CD4-positive, alpha-beta T cell treated with Interleukin-12 subunit alpha and Interleukin-12 subunit beta, for 1 hour (primary cell): ENCODE measurements around the gene PPP1R3F.
A peak's percentile ranks its signal among the peaks of the same experiment; 100 is the strongest.
"Not testable (repeated sequence)": the region's sequence is repeated elsewhere in the genome, so short reads cannot be mapped to it uniquely, and the experiment has no call there.

ENCODE experiments used
- DNase-seq: peaks from one replicate; pipeline ENCODE4 v3.0.0-alpha.2; 2020

The PPP1R3F gene

DNA sequence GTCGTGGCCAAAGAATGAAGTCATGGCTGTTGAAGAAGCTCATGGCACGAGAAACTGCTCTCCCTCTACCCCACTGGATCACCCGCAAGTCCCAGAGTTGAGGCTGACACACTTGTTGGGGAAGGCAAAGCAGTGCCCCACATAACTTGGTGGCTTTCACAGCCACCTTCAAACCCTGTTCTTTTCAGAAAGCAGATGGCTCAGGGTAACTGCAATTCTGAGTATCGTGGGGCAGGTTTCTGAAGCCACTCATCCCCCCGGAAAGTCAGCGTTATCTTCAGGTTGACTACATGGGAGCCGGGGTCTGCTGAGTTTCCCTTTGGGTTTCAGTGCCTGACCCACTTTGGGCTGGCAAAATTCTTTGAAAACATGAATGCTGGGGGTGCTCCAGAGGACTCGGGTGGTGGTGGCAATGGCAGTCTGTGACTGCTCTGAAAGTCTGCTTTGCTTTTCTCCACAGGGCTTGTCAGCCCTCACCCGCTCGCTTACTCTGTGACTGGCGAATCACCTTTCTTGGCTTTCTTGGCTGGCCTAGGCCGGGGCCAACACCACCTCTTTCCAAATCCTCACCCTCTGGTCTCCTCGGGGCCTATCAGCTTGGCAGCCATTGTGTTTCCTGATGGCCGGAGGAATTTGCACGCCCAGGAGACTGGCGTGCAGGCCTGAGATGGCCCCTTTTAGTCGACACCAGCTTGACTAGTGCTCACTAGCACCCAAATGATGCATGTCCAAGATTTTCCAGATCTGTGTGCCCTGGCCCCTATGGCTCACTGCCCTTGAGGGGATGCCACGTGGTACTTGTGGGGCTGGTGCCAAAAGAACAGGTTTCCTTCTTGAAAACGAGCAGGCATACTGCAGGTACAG is 7.3 kb downstream of the PPP1R3F start:
- DNase-seq: no peak

- no peak for DNase-seq
These were observed 7.9 kb downstream of the PPP1R3F start for GRCh38 chrX:49277535-49277830.

GRCh38 chrX:49278081-49278480 is 8.5 kb downstream of the PPP1R3F start:
- no peak for DNase-seq

DNA sequence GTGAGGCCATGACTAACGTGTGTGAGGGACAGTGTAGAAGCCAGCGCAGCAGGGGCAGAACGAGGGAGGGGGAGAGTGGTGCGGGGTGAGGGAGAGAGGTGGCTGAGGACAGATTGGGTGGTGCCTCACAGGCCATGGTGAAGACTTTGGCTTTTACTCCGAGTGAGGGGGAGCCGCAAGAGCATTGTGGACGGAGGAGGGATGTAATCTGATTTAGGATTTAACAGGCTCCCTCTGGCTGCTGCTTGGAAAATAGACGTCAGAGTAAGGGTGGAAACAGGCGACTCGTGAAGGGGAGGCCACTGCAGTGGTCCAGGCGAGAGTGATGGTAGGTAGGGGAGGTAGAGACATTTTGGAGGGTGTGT is 13.0 kb downstream of the PPP1R3F start:
- no peak for DNase-seq

GRCh38 chrX:49284212-49284611 is 14.6 kb downstream of the PPP1R3F start:
- DNase-seq: no peak

DNA sequence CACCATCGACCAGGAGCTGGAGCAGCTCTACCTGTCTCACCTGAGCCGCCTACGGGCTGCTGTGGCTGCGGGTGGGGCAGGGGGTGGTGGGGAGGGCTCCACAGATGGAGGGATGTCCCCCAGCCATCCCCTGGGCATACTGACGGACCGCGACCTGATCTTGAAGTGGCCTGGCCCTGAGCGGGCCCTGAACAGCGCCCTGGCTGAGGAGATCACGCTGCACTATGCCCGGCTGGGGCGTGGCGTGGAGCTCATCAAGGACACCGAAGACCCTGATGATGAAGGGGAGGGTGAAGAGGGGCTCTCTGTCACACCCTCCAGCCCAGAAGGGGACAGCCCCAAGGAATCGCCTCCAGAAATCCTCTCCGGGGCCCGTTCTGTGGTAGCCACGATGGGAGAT is 16.5 kb downstream of the PPP1R3F start:
- no peak for DNase-seq

- no peak for DNase-seq
These were observed 17.0 kb downstream of the PPP1R3F start for GRCh38 chrX:49286581-49286980.

- DNase-seq: no peak
These were observed 18.1 kb downstream of the PPP1R3F start for GRCh38 chrX:49287665-49288064.

DNA sequence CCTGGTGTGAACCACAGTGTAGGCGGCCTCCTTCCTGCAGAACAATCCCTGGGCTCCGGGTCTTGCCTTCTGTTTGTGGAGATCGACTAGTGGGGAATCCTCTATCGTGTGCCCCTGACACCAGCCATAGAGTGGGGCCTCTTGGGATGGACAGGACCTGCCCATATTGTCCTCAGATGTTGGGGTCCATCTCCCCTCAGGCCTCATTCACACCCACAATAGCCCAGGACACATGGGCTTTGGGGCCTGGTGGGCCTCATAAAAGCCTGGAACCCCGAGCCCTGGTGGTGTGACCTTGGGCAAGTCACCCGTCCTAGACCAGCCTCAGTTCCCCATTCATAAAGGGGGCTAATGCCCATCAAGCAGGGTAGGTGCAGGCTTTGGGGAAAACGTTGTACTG is 20.6 kb downstream of the PPP1R3F start:
- DNase-seq: no peak

GRCh38 chrX:49291615-49292337 is 22.2 kb downstream of the PPP1R3F start:
- DNase-seq: peak; percentile 67

DNA sequence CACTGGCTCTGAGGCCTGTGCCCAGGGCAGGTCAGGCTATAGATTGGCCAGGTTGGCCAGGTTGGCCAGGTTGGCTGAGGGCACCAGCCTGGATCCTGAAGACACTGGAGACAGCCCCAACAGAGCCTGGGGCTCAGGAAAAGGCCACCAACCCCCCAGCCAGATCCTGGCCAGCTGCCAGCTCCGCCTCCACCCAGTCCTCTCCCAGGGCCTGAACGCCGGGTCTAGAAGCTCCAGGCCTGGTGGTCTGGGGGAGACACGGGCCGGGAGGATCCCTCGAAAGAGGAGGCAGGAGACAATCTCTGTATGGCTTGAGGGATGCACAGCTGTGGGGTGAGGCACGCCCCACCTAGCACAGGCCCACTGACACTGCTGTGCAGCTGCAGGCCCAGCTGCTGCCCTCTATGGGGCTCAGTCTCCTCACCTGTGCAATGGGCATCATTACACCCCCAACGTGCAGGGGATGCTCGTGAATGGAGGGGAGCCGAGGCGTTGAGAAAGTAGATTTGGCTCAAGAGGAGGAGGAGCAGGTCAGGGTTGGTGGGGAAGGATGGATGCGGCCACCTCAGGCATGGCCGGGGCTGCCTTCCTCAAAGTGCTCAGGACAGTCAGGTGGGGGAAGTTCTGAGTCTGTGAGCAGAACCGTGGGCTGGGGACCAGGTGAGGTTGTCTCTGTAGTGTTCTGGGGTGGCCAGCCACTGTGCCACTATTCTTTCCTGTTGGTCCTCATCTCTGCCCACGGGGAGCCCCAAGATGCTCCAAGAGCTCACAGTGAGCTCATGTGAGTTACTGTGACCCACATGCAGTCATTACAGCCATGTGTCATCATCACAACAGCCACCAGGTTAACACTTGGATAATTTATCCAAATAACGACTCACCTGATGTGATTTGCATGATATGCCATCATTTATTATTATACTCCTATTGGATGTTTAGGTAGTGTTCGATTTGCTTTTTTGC is 23.1 kb downstream of the PPP1R3F start:
- no peak for DNase-seq

DNA sequence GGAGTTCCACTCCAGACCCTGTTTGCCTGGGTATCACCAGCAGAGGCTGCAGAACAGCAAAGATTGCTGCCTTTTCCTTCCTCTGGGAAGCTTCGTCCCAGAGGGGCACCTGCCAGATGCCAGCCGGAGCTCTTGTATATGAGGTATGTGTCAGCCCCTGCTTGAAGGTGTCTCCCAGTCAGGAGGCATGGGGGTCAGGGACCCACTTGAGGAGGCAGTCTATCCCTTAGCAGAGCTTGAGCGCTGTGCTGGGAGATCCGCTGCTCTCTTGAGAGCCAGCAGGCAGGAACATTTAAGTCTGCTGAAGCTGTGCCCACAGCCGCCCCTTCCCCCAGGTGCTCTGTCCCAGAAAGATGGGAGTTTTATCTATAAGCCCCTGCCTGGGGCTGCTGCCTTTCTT is 29.7 kb downstream of the PPP1R3F start:
- DNase-seq: not testable (repeated sequence)

DNA sequence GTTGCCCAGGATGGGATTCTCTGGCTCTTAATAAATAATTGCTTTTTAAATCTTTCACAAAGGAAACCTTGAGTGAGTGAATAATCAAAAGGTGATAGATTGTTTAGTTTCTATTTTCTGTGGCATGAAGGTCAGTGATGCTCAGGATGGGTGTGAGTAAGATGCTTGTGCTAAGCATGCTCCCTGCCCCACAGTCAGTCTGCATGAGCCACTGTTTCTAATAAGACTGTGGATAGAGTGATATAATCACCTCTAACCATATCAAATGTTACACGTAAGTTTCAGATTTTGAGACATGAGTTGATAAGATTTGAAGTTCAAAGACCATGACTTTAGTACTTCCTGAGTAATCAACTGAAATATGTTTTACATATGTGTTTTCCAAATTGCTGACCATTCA is 31.1 kb downstream of the PPP1R3F start:
- no peak for DNase-seq

DNA sequence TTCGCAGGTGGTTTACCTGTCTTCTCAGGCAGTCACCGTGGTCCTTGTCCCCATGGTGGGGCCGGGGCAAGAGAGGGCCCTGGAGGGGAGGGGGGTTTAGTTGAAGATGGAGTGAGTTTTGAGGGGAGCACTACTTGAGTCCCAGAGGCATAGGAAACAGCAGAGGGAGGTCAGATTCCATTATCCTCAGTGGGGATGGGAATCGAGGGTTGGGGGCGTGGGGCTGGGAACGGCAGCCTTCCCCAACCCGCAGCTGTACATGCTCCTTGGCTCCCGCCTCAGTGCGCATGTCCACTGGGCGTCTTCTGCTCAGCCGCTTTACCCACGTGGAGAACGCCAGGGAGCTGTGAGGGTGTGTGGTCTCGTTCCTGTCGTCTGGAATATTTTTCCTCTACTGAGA is 33.8 kb downstream of the PPP1R3F start, which contains the start of gene GAGE10:
TSS of gene GAGE10 (plus strand) at position 301 of the 400 bp plus-strand sequence. CDS start 1,214 bp downstream, outside the sequence.
- no peak for DNase-seq

DNA sequence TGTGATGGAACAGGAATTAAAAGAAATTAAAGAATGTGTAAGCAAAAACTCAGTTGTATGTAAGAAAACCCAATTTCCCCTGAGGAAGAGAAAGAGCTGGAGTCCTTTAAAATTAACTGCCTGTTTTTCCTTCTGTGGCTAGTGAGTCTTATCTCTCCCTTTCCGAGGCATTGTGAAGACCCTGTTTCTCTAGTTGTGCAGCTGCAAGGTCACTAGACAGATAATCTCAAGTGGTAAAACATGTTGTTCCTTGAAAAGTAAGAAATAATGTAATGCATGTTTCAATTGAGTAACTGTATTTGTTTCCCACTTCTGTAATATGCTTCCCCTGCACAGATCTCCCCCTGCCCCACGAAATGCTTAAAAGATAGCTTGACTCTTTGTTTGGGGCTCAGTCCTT is 38.2 kb downstream of the PPP1R3F start:
- not testable (repeated sequence) for DNase-seq

- DNase-seq: peak; percentile 41
These were observed 39.1 kb downstream of the PPP1R3F start for GRCh38 chrX:49308604-49309269.

DNA sequence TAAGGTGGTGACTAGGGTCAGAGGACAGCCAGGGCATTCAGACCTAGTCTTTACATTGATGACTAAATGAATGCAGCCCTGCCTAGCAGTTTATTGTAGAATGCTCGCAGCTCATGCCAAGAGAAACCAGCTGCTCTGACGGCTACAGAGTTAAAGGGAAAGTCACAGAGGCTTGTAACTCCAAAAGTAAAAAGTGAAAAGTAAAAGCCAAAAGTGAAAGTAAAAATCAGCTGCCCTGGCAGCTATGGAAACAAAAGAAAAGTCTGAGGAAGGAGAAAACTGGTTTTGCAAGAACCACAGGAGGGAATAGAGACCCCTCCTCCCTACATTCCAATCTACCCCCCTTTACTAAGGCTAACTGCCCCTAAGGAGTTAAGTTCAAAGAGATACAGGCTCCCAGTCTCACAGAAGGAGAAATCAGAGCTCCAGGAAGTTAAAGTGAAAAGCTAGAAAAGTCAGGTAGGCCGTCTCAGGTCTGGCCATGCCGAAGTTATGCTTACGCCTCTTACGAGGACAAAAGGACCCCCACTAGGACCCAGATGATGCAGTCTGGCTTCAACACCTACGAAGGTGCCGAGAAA is 39.9 kb downstream of the PPP1R3F start:
- DNase-seq: peak; percentile 17

DNA sequence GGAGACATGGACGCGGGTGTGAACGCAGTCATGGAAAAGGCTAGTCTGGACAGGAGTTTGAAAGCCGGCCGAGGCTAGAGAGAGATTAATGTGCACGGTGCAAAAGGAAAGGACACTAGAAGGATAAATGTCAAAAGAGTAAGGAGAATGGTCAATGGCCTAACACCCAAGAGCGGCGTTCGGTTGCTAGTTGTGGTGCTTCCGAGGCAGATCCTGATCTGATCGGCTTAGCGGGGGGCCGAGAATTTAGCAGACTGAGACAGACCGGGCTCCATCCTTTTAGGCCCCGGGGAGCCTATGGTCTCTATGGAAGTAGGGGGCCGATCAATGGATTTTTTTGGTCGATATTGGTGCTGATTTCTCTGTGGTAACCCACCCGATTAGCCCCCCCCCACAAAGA is 40.8 kb downstream of the PPP1R3F start:
- no peak for DNase-seq

GRCh38 chrX:49312176-49312575 is 42.6 kb downstream of the PPP1R3F start:
- no peak for DNase-seq

GRCh38 chrX:49316085-49316484 is 46.5 kb downstream of the PPP1R3F start:
- no peak for DNase-seq

DNA sequence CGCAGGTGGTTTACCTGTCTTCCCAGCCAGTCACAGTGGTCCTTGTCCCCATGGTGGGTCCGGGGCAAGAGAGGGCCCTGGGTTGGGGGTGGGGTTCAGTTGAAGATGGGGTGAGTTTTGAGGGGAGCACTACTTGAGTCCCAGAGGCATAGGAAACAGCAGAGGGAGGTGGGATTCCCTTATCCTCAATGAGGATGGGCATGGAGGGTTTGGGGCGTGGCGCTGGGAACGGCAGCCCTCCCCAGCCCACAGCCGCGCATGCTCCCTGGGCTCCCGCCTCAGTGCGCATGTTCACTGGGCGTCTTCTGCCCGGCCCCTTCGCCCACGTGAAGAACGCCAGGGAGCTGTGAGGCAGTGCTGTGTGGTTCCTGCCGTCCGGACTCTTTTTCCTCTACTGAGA is 52.1 kb downstream of the PPP1R3F start, which contains the start of gene GAGE12J:
TSS of gene GAGE12J (plus strand) at position 301 of the 400 bp plus-strand sequence. CDS start 1,157 bp downstream, outside the sequence.
- not testable (repeated sequence) for DNase-seq

- not testable (repeated sequence) for DNase-seq
These were observed 52.7 kb downstream of the PPP1R3F start for GRCh38 chrX:49322266-49322665.
